Skin of body (tissue), 2 donors: ENCODE results near the gene DLEC1. TPM values are rescaled to one million over a fixed set of nuclear protein-coding genes. Genes with fewer than 3 reads are reported as not detected.

Experiments used
- DNase-seq: peaks from one replicate; lab custom pipeline; 2025; lab: John Stamatoyannopoulos, UW
- total RNA-seq: library from RNA; depleted of rRNA; stranded (reverse); fragments of >200 nt; gene quantifications from one replicate; pipeline ENCODE4 v1.2.3, GENCODE V29; 2014

Gene DLEC1
- total RNA-seq, 1 donor from 2014 or later: 0.49 TPM

DNA sequence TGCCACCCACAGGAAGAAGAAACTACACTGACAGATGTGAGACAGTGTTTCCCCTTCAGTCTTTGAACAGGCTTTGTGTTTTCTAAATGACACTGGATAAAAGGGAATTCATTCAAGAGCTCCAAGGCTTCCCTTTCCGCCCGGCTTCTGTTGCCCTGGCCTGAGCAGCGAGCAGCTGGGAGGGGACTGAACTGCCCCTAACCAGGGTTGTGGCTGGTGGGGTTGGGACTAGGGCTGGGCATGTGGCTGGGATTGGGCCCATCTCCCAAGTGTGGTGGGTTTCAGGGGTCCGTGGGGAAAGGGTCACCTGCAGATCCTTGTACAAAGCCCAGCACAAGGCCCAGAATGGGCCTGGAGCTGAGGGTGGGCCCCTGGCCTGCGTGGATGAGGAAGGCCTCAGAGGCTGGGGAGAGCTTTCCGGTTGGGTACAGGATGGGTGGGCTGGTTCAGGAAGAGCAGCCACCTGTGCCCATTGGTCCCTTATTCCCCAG is 38.0 kb upstream of the DLEC1 start:
- no peak for DNase-seq

DNA sequence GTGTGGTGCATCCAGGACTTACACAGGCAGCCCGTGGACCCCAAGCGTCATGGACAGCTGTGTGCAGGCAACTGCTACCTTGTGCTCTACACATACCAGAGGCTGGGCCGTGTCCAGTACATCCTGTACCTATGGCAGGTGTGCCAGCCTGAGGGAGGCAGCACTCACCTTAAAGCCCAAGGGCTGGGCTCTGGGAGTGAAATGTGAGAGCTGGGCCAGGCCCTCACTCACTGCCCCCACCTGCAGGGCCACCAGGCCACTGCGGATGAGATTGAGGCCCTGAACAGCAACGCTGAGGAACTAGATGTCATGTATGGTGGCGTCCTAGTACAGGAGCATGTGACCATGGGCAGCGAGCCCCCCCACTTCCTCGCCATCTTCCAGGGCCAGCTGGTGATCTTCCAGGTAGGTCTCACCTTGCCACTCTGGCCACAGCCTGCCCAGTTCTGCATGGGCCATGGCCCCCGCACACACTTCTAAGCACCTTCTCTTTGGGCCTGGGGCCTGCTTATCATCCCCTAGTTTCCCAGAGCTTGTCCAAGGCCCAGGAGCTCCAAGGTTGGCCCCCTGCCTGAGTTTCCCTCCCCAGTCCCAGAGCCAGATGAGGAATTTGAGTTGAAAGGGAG is 37.4 kb upstream of the DLEC1 start:
- no peak for DNase-seq

DNA sequence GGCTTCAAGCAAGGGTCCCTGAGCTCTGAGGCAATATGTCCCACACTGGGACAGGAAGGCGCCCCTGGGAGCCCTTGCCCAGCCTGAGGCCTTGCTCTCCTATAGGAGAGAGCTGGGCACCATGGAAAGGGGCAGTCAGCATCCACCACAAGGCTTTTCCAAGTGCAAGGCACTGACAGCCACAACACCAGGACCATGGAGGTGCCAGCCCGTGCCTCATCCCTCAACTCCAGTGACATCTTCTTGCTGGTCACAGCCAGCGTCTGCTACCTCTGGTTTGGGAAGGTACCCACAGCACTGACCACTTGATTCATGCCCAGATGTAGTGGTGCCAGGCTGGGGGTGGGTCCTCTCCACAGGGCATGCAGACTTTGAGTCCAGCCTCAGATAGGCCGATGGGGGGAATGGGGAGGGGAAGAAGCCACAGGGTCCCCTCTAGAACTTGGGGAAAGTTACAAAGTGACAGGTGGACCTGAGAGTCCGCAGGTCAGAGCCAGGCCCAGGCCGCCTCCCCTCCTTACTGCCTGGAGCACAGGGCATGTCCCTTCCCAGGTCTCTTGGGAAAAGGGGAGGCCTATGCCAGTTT is 36.6 kb upstream of the DLEC1 start:
- DNase-seq: no peak

DNA sequence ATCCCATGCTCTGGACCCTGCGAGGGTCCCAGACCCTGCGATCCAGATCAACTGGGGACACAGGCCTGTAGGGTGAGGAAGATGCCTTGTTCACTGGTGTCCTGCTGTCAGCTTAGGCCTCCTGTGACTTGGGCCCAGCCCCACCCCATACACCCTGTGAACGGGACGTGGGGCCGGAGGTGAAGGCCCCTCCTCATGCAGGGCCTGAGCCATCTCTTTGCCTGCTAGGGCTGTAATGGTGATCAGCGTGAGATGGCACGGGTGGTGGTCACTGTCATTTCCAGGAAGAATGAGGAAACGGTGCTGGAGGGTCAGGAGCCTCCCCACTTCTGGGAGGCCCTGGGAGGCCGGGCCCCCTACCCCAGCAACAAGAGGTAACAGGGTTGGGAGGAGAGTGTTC is 36.1 kb upstream of the DLEC1 start:
- no peak for DNase-seq

DNA sequence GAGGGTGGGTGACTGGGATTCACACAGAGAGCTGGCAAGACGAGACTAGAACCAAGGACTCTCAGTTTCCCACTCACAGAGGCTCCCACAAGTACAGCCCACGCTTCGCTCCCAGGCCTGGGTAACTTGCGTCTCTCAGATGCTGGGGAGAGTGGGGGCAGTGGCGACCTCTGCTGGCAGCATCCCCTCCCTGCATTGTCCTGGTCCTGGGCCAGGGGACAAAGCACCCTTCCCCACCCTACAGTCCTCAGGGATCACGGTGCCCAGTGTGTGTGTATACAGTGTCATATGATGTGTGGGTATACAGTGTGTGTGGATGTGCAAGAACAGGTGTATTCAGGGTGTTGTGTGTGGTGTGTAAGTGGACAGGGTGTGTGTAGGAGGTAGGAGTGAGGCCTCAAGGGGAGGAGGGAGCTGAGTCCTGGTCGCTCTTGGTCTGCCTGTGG is 35.6 kb upstream of the DLEC1 start:
- no peak for DNase-seq

DNA sequence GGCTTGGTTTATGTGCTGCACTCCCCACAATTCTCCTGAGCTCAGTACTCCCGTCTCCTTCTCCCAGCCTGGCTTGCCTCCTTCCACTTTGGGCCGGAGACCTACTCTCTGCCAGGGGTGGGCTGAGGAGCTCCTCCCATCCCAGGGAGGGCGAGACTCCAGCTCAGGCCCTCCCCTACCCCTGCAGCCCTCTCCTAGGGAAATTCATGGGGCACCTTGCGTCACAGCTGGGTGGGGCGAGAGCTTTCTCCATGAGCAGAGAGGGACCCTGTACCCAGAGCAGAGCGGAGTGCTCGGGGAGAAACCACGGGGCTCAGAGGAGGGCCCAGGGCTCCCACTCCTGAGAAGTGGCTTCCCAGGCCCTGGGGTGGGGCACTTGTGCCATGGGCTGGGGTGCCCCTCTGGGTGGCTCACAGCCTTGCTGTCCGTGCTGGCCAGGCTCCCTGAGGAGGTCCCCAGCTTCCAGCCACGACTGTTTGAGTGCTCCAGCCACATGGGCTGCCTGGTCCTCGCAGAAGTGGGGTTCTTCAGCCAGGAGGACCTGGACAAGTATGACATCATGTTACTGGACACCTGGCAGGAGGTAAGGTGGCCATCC is 35.1 kb upstream of the DLEC1 start:
- no peak for DNase-seq

DNA sequence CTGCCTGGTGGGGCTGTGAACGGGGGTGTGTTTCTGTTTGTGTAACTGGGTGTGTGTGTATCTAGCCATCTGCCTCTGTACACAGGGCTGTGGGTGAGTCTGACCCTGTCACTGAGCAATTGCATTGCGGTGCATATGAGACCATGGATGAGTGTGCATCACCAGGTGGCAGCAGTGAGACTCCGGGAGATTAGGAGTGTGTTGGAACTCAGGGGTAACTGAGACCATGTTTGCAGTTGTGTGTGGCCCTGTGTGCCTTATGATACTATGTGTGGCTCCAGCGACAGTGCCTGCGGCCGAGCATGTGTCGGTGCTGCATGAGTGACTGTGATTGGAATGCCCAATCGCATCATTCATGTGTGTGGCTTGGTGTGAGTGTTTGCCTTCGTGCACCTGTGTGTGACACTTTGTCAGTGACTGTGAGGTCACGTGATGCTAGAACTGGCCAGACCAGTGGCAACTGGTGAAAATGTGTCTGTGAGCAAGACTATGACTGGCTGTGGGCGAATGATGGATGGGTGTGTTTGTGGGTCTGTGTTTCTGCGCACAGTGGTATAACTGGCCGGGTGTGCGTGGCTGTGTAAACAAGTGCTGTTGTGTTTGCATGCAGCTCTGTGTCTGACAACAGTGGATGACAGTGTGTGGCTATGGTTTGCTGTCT is 34.5 kb upstream of the DLEC1 start:
- peak; percentile 59 for DNase-seq

DNA sequence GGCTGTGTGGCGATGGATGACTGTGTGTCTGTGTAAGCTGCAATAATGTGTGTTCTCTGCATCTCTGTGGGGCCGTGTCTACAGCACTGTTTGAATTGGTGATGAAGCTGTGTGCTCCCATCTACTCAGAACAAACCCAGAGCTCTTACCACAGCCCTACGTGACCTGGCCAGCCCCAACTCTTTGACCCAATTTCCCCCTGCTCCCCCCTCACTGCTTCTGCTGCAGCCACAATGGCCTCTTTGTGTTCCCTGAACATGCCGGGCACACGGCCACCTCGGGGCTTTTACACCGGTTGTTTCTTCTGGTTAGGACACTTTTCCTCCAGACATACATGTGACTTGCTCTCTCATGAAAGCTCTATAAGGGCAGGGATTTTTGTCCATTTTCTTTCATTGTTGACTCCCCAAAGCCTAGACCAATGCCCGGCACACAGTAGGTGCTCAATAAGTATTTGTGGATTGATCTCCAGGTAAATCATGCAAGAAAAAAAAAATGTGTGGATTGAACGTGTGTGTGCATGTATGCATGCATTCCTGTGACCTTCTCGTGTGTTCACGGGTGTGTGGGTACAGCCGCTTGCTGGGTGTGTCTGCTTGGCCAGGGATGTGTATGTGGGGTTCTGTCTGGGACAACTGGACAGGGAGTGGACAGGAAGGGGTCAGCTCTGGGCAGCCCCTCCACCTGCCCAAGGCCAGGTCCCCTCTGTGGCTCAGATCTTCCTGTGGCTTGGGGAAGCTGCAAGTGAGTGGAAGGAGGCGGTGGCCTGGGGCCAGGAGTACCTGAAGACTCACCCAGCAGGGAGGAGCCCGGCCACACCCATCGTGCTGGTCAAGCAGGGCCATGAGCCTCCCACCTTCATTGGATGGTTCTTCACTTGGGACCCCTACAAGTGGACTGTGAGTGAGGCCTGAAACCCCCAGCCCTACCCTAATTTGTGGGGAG is 33.7 kb upstream of the DLEC1 start:
- no peak for DNase-seq

DNA sequence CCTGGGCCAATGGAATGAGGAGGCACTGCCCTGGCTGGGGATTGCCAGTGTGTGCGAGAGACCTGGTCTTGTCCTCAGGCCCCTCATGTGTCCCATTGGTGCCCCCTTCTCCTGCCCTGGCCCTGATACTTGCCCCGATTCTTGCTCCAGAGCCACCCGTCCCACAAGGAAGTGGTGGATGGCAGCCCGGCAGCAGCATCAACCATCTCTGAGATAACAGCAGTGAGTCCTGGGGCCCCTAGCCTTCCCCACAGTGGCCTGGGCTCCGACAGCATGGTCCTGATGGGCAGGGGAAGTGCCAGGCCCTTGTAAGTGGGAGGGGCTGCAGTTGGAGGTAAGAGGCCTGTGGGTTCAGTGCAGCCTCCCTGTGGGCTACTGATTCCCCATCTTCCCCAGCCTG is 33.0 kb upstream of the DLEC1 start:
- no peak for DNase-seq

DNA sequence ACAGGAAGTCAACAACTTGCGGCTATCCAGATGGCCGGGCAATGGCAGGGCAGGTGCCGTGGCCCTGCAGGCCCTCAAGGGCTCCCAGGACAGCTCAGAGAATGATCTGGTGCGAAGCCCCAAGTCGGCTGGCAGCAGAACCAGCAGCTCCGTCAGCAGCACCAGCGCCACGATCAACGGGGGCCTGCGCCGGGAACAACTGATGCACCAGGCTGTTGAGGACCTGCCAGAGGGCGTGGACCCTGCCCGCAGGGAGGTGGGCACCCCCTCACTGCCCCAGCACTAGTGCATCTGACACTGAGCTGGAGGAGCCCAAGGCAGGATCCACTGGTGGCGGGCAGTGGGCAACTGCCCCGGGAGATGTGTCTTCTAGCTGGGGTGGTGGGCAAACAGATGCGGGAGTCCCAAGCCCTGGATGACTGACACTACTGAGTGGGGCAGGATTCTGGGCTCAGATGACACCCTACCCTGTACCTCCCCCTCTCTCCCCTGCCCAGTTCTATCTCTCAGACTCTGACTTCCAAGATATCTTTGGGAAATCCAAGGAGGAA is 32.5 kb upstream of the DLEC1 start:
- DNase-seq: no peak

DNA sequence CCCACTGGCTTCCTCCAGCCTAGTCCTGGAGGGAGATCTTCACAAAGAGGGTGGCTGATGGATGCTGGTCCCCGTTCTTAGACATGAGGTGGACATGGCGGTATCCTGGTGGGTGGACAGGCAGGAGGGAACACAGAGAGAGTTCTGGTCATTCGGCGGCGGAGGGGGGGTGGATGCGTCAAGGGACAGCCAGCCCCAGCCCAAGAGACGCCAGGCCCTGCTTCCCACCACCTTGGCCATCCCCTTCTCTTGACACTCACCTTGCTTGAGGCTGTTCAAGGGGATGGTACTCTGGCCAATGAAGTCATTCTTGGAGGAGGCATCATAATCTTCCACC is 31.3 kb upstream of the DLEC1 start:
- no peak for DNase-seq

DNA sequence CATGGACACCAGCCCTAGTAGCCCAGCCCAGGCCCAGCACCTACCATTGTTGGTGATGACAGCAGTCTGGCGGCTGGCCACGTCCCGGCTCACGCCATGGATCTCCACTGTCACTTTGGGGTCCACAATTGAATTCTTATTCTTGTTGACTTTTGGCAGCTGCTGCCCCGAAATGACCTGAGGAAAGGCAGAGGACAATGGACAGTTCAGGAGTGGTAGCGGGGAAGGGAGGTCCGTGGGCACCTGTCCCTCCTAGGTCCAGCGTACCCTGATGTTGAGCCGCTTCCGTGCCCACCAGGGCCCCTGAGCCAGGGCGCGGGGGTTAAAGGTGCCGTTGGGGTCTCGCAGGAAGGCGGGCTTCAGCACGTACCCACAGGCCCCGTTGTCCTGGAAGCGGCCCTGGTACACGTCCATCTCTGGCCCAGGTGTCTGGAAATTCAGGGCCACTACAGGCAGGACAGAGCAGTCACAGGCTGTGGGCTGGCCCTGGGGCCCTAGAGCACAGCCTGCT is 30.8 kb upstream of the DLEC1 start:
- DNase-seq: no peak

DNA sequence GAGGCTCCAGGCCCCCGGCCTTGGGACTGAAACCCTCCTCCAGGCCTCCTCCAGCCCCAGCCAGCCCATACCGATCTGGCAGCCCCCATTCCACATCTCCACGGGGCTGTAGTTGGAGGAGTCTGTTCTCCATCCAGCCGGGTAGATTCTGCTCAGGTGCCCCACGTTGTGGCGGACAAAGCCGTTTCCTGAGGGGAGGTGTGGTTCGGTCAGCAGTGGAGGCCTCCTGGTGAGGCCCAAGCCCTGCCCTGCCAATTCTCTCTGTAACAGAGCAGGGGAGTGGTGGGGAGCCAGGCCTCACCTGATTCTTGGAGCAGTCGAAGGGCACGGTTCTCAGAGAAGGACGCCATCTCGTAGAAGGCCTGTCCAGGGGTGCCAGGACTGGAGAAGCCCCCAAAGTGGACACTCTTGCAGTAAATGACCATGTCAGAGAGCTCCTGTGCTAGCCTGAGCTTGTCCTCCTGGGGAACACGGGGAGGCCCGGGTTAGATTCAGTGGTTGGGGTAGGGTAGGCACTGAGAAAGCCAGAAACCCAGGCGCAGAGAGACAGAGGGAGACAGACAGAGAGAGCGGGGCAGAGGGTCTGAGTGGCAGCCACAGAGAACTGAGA is 29.9 kb upstream of the DLEC1 start:
- no peak for DNase-seq

DNA sequence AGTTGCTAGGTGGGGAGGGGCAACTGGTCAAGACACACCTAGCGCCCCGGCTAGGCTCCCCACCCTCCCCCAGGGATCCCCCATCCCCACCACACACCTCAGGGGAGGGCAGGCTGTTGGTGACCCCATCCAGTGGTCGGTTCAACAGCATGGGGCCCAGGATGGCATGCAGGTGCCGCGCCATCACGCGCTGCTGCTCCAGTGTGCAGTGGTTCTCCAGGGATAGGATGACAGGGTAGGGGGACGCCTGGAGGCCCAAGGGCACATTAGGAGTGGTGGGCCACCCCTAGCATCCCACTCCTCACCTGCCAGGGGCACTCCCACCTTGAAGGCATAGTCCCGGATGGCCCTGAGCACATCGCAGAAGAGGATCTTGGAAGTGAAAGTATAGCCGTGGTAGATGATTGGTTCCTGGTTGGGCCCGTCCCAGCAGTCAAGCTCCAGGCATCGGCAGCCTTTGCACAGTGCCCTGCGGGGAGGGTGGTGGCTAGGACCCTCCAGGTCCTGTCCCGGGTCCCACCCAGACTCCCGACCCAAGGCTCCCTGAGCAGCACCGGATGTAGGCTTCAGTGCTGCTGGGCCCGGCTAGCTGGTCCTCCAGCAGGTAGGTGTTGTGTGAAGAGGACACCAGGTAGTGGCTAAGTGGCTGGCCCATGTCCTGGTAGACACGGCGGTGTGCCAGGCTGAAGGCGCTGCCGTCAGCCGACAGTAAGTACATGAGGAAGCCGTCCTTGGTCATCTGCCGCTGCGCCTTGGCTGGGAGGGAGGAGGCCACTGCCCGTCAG is 29.0 kb upstream of the DLEC1 start:
- no peak for DNase-seq

DNA sequence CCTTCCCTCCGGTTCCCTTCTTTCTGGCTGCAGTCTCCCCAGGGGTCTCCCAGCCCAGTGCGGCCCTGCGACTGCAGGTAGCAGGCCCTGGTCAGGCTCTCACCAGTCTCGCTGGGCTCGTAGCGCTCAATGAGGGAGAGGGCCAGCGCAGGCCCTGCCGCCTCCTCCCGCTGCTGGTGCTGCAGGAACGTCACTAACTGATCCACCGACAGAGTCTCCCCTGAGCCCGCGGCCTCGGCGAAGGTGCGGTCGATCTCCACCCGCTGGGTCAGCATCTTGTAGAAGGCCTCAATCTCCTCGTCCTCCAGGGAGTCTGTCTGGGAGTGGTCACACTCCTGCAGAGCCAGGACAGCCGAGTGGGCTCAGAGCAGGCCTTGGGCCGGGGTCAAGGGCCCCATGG is 27.9 kb upstream of the DLEC1 start:
- DNase-seq: no peak

DNA sequence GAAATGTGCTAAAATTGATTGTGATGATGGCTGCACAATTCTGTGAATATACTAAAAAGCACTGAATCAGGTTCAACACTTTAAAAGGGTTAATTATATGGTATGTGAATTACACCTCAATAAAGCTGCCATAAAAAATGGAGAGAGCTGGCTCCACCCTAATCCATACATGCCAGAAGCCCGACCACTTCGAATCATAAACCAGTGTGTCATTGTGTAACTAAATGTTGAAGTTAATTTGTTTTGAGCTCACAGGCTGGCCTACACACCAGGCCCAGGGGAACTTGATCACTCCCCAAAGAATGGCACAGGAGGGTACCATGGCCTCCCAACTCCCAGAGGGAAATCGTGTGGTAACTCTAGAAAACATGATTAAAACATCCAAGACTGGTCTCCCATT is 23.5 kb upstream of the DLEC1 start:
- DNase-seq: no peak

DNA sequence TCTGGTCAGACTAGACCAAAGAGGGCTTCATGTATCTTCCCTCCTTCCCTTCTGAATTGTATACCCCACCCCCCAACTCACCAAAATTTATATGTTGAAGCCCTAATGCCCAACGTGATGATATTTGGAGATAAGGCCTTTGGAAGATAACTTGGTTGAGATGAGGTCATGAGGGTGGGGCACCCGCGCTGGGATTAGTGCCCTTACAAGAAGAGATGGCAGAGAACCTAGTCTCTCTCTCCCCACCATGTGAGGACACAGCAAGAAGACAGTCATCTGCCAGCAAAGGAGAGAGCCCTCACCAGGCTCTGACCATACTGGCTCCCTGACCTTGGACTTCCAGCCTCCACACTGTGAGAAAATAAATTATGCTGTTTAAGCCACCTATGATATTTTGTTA is 23.0 kb upstream of the DLEC1 start:
- no peak for DNase-seq

DNA sequence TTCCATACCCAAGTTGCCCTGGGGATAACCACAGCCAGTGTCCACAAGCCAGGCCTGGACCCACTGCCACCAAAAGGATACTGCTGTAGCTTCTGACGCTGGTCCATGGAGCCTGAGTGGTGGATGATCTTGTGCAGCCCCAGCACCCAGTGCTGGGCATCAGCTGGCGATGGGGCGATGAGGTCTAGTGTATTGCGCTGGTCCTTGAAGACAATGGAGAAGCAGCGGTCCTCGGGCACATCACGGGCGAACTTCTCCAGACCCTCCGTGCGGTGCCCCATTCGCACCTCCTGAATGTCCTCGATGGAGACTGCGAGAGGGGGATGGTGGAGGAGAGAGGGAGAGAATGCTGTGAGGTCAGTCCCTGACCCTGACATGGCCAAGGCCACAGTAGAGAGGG is 22.6 kb upstream of the DLEC1 start:
- DNase-seq: no peak

DNA sequence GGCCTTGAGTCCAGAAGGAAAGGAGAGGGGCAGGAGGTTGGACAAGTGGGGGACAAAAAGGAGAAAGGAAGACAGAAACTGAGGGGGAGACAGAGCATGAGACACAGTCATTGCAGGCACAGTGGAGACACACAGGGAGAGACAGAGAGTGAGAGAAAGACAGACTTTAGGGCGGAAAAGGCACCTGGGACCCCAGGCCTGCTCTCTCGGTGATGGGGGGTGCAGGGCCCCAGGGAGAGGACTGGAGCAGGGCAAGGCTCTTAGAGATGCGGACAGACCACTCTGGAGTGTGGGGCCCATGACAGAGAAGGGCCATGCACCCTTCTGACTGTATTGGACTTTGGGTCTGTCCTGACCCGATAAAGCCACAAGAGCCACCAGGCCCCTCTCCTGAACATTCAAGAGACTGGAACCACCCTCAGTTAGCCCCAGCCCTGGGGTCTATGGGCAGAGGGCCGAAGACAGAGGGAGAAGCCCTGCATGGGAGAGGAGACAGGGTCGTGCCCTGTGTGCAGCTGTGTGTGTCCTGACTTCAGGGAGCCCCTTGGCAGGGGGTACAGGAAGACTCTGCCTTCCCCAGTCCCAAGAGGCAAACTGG is 22.1 kb upstream of the DLEC1 start:
- no peak for DNase-seq
